B cell (primary cell): ENCODE measurements around the gene LYPLAL1.

ENCODE experiments used
- CTCF ChIP-seq: fragments of 200-600 bp; IDR thresholded peaks from one replicate; pipeline ENCODE4 v1.8.0; 2022; ENCODE audit warnings: antibody characterized with exemption, mild to moderate bottlenecking
- EZH2 ChIP-seq: IDR thresholded peaks from 2 replicates; pipeline ENCODE4 v1.6.1; 2012; ENCODE audit warnings: borderline replicate concordance, low read depth, mild to moderate bottlenecking, moderate library complexity, low read length; ENCODE audit not compliant: insufficient read depth, poor library complexity, severe bottlenecking

- TF ChIP-seq CTCF (no peak), EZH2 (no peak)
Measured at GRCh38 chr1:219144658-219145315, 28.9 kb upstream of the LYPLAL1 start.
